ENCODE results near the gene KRT84. TPM values are rescaled to one million over a fixed set of nuclear protein-coding genes. Genes with fewer than 3 reads are reported as not detected.

The KRT84 gene
- total RNA-seq, 3 donors from 2014 or later (not counting 1 experiment from before 2014, with no cell fraction given) = not detected

- peaks cover 48 to 55% of the 10 kb centered on the region in 2 donors for H3K27me3 Mint-ChIP-seq (ENCODE audit: low read depth in 2 of 2)
- H3K36me3 ChIP-seq (ENCODE audit: control insufficient read depth, insufficient read depth, low read length) = no peaks in the 10 kb centered on the region
- no peak overlapping the region for H3K4me3 Mint-ChIP-seq
- DNase-seq (peak; percentile 15 to 66), ATAC-seq (peak; percentile 41 to 77 (median 49))
- H3K27ac ChIP-seq (ENCODE audit: low read length) = no peak overlapping the region
- peak overlapping the region in 1 of 2 donors; percentile 25 for H3K27ac Mint-ChIP-seq
- H3K9me3 Mint-ChIP-seq = no peaks in the 10 kb centered on the region
- H3K9me3 ChIP-seq (ENCODE audit: control insufficient read depth, insufficient read depth, low read length) = no peaks in the 10 kb centered on the region
- intact Hi-C loops (cut with micrococcal nuclease) = loop anchor here (10.0 kb wide), 1 partner anchor 54 kb away; no protein-coding TSS in a partner anchor
- TF ChIP-seq CTCF (IDR thresholded peaks at IDR 0.05) = no peak
- H3K27me3 ChIP-seq (ENCODE audit: control insufficient read depth, insufficient read depth, low read length) = peaks cover 44% of the 10 kb centered on the region
- H3K4me3 ChIP-seq (ENCODE audit: low read length) = no peak overlapping the region
- H3K4me1 Mint-ChIP-seq = peaks cover 40 to 44% of the 10 kb centered on the region in 2 donors
- WGBS (ENCODE audit: insufficient coverage) = 42% methylated on average over 5 of the region's 5 CpGs
- H3K36me3 Mint-ChIP-seq = no peaks in the 10 kb centered on the region
- H3K4me1 ChIP-seq (ENCODE audit: control insufficient read depth, insufficient read depth, low read length) = peaks cover 44% of the 10 kb centered on the region
Observed at GRCh38 chr12:52358575-52359350, 26.7 kb downstream of the KRT84 start.

- Mint-ChIP-seq H3K27ac (no peak overlapping the region), H3K4me3 (no peak overlapping the region), H3K9me3 (no peaks in the 10 kb centered on the region), H3K4me1 (peaks cover 53 to 56% of the 10 kb centered on the region in 2 donors), H3K27me3 (ENCODE audit: low read depth in 2 of 2) (peaks cover 52 to 53% of the 10 kb centered on the region in 2 donors), H3K36me3 (no peaks in the 10 kb centered on the region)
- no peak for TF ChIP-seq CTCF (IDR thresholded peaks at IDR 0.05)
- H3K27me3 ChIP-seq (ENCODE audit: control insufficient read depth, insufficient read depth, low read length) = peaks cover 53% of the 10 kb centered on the region
- ATAC-seq (no peak), DNase-seq (peak in 1 of 2 donors; percentile 14)
- no peaks in the 10 kb centered on the region for H3K36me3 ChIP-seq (ENCODE audit: control insufficient read depth, insufficient read depth, low read length)
- H3K9me3 ChIP-seq (ENCODE audit: control insufficient read depth, insufficient read depth, low read length) = no peaks in the 10 kb centered on the region
- peaks cover 47% of the 10 kb centered on the region for H3K4me1 ChIP-seq (ENCODE audit: control insufficient read depth, insufficient read depth, low read length)
- no peak overlapping the region for H3K4me3 ChIP-seq (ENCODE audit: low read length)
- H3K27ac ChIP-seq (ENCODE audit: low read length) = no peak overlapping the region
- intact Hi-C loops (cut with micrococcal nuclease) = loop anchor here (10.0 kb wide), 1 partner anchor 52 kb away; no protein-coding TSS in a partner anchor
- whole genome bisulfite sequencing (ENCODE audit: insufficient coverage) = 91% methylated on average over 20 of the region's 20 CpGs
Observed at GRCh38 chr12:52356762-52357580, 28.5 kb downstream of the KRT84 start.

- H3K27me3 ChIP-seq (ENCODE audit: control insufficient read depth, insufficient read depth, low read length) = peaks cover 53% of the 10 kb centered on the region
- Mint-ChIP-seq H3K4me1 (peaks cover 51 to 53% of the 10 kb centered on the region in 2 donors), H3K9me3 (no peaks in the 10 kb centered on the region), H3K27me3 (ENCODE audit: low read depth in 2 of 2) (peaks cover 52 to 53% of the 10 kb centered on the region in 2 donors), H3K36me3 (no peaks in the 10 kb centered on the region), H3K4me3 (no peak overlapping the region), H3K27ac (no peak overlapping the region)
- H3K36me3 ChIP-seq (ENCODE audit: control insufficient read depth, insufficient read depth, low read length) = no peaks in the 10 kb centered on the region
- 95% methylated on average over 56 of the region's 56 CpGs for WGBS (ENCODE audit: insufficient coverage)
- peaks cover 47% of the 10 kb centered on the region for H3K4me1 ChIP-seq (ENCODE audit: control insufficient read depth, insufficient read depth, low read length)
- peak in 1 of 2 donors; percentile 14 for DNase-seq
- H3K4me3 ChIP-seq (ENCODE audit: low read length) = no peak overlapping the region
- no peaks in the 10 kb centered on the region for H3K9me3 ChIP-seq (ENCODE audit: control insufficient read depth, insufficient read depth, low read length)
- TF ChIP-seq CTCF (IDR thresholded peaks at IDR 0.05) = no peak
- intact Hi-C loops (cut with micrococcal nuclease) = loop anchor here (10.0 kb wide), 1 partner anchor 51 kb away; no protein-coding TSS in a partner anchor
- no peak for ATAC-seq
- no peak overlapping the region for H3K27ac ChIP-seq (ENCODE audit: low read length)
Observed at GRCh38 chr12:52356031-52356761, 29.3 kb downstream of the KRT84 start.
